ENCODE data around the gene SYNE4. TPM values are rescaled to one million over a fixed set of nuclear protein-coding genes. Genes with fewer than 3 reads are reported as not detected.
"Not testable (repeated sequence)": the region's sequence is repeated elsewhere in the genome, so short reads cannot be mapped to it uniquely, and the experiment has no call there.

Gene SYNE4
- total RNA-seq, 2 donors from 2014 or later, result 0.27 TPM; not detected in 1

- DNase-seq, result peak; percentile 52
- intact Hi-C loops (cut with DNase I), result no loop called here
- no peak for ATAC-seq
Measured at GRCh38 chr19:35993923-35994598, 14.6 kb downstream of the SYNE4 start.

- intact Hi-C loops (cut with DNase I), result no loop called here
- DNase-seq (no peak), ATAC-seq (no peak)
Measured at GRCh38 chr19:35992907-35993765, 15.5 kb downstream of the SYNE4 start.

GRCh38 chr19:35991731-35992450 lies 16.7 kb downstream of the SYNE4 start:
- DNase-seq (no peak), ATAC-seq (no peak)
- intact Hi-C loops (cut with DNase I), result no loop called here

- DNase-seq (no peak), ATAC-seq (no peak)
- intact Hi-C loops (cut with DNase I), result no loop called here
Measured at GRCh38 chr19:35990771-35991730, 17.6 kb downstream of the SYNE4 start.

GRCh38 chr19:35990156-35990555 lies 18.5 kb downstream of the SYNE4 start:
- intact Hi-C loops (cut with DNase I), result no loop called here
- no peak for DNase-seq
- ATAC-seq, result no peak

GRCh38 chr19:35988824-35989223 lies 19.8 kb downstream of the SYNE4 start:
- ATAC-seq, result no peak
- intact Hi-C loops (cut with DNase I), result no loop called here
- DNase-seq, result no peak

DNA sequence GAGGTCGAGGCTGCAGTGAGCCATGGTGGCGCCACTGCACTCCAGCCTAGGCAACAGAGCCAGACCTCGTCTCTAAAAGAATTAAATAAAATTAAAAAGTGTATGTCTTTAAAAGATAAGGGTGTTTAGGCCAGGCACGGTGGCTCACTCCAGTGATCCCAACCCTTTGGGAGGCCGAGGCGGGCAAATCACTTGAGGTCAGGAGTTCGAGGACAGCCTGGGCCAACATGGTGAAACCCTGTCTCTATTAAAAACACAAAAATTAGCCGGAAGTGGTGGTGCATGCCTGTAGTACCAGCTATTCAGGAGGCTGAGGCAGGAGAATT lies 21.1 kb downstream of the SYNE4 start:
- ATAC-seq (no peak), DNase-seq (no peak)
- intact Hi-C loops (cut with DNase I), result no loop called here

DNA sequence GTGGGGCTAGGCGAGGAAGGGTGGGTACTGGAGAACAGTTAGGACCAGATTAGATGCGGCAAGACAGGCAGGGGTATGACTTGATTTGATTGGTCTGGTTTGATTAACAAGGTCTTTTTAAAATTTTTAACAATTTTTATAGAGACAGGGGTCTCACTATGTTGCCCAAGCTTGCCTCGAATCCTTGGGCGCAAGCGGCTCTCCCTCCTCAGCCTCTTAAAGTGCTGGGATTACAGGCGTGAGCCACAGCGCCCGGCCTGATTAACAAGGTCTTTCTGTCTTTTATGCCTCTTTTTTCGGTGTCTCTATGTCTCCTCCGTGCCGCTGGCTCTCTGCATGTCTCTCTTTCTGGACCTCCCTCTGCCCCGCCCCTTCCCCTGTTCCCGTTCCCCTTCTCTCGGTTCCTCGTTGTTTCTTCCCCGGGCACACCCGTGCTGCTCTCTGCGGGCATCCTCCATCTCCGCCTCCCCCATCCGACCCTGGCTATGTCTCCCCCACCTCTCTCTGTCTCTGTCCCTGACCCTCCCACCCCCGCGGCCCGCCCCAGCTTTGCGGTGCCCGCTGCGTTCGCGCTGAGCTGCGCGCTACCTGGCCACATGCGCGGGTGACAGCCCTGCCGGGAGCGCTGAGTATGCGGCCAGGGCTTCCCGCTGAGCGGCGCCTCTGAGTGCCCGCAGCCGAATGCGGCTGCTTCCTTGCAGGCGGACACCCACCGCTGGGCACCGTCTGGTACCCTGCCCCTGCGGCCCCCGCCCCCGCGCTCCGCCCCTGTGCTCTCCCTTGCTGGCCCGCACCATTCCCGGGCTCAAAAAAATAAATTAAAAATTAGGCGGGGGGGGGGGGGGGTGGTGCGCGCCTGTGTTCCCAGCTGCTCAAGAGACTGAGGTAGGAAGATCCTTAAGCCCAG lies 21.7 kb downstream of the SYNE4 start:
- intact Hi-C loops (cut with DNase I), result no loop called here
- ATAC-seq, result peak in 1 of 2 donors; percentile 69

DNA sequence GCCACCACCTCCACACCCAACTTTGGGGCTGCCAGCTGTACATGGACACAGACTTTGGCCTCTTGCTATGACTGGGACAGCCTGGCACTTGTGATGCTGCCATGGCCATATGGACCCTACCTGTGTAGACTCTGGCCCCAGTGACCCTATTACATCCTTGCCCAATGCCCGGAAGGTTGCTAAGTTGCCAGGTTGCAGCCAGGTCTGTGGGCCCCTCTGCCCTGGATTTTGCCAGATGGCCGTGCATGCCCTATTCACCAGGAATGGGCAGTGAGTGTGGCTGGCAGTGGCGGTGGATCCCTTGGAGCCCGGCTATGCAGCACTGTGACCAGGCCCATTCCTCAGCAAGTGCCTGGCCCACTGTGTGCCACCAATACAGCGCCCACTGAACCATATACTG lies 22.5 kb downstream of the SYNE4 start:
- DNase-seq (no peak), ATAC-seq (no peak)
- intact Hi-C loops (cut with DNase I), result no loop called here

More for the DNA sequence above, 21.7 kb downstream of the SYNE4 start:
- no peak for DNase-seq

- ATAC-seq (no peak), DNase-seq (no peak)
- intact Hi-C loops (cut with DNase I), result no loop called here
Measured at GRCh38 chr19:35983177-35983576, 25.4 kb downstream of the SYNE4 start.

GRCh38 chr19:35980997-35981396 lies 27.6 kb downstream of the SYNE4 start:
- DNase-seq; ATAC-seq; intact Hi-C loops (cut with DNase I): not testable (repeated sequence)

GRCh38 chr19:35978832-35979365 lies 29.7 kb downstream of the SYNE4 start:
- intact Hi-C loops (cut with DNase I), result no loop called here
- ATAC-seq (no peak), DNase-seq (no peak)

- DNase-seq, result no peak
- intact Hi-C loops (cut with DNase I), result no loop called here
- no peak for ATAC-seq
Measured at GRCh38 chr19:35978271-35978670, 30.3 kb downstream of the SYNE4 start.

DNA sequence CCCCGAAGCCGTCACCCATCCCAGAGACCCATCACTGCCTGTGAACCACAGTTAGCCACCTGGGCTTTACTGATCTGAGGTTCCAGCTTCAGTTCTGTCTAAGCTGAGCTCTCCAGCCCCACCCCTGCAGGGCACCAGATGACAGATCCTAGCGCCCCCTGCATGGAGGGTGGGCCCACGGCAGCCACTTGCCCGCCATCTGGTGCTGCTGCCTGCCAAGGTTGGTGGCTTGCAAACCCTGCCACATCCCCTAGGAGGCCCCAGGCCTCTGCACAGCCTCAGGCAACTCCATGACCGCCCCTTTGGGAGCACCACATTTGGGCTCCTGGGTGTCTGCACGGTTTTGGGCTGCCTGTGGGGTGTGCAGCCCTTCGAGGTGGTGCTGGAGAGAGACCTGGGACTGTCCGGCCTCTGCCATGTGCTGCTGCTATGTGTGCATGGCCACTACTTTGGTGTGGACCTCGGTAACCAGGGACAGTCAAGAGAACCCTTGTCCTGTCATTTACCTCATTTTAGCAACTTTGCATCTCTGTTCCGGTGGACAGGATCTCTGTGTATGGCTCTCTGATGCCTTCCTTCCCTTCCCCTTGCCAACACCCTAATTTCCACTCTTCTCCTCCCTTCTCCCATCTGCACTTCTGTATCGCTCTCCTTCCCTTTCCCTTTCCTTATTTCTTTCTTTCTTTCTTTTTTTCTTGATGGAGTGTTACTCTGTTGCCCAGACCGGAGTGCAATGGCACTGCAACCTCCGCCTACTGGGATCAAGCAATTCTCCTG lies 31.0 kb downstream of the SYNE4 start:
- DNase-seq (no peak), ATAC-seq (no peak)
- intact Hi-C loops (cut with DNase I), result no loop called here

DNA sequence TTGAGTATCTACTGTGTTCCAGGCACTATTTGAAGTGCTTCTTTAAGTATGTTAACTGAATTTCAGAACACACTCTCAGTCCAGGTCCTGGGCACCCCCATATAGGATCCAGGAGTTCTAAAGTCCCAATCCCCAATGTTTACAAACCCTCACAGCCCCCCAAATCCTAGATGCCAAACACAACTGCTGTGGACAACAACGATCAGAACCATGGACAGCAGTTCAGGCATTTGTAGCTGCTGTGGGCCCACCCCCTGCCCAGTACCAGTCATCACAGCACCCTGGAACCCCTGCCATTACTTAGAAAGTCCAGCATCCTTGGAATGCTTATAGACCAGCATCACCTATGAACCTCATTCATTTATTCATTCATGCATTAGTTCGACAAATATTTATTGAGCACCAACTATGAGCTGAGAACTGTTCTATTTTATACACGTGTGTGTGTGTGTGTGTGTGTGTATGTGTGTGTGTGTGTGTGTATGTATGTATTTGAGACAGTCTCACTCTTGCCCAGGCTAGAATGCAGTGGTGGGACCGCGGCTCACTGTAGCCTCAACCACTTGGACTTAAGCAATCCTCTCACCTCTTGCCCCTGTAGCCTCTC lies 32.9 kb downstream of the SYNE4 start:
- ATAC-seq (no peak), DNase-seq (no peak)
- intact Hi-C loops (cut with DNase I), result no loop called here

GRCh38 chr19:35973487-35973886 lies 35.1 kb downstream of the SYNE4 start:
- DNase-seq (no peak), ATAC-seq (no peak)
- intact Hi-C loops (cut with DNase I), result no loop called here

- intact Hi-C loops (cut with DNase I), result no loop called here
- no peak for DNase-seq
- no peak for ATAC-seq
Measured at GRCh38 chr19:35966771-35967170, 41.8 kb downstream of the SYNE4 start.
